Astrocyte (in vitro differentiated cells and primary cell): ENCODE measurements around the gene NXPH4.

Experiments used
- EZH2 ChIP-seq: IDR thresholded peaks from 2 replicates; pipeline ENCODE4 v1.6.1; 2012; ENCODE audit warnings: mild to moderate bottlenecking, low read length, inconsistent platforms; ENCODE audit not compliant: insufficient read depth
- TF ChIP-seq, protein P1 (sequence below): IDR thresholded peaks from 2 replicates; pipeline ENCODE4 v1.5.1; 2011; ENCODE audit warnings: low read depth, mild to moderate bottlenecking, inconsistent platforms, low read length, moderate library complexity; ENCODE audit not compliant: insufficient read depth

- TF ChIP-seq, protein P1, sequence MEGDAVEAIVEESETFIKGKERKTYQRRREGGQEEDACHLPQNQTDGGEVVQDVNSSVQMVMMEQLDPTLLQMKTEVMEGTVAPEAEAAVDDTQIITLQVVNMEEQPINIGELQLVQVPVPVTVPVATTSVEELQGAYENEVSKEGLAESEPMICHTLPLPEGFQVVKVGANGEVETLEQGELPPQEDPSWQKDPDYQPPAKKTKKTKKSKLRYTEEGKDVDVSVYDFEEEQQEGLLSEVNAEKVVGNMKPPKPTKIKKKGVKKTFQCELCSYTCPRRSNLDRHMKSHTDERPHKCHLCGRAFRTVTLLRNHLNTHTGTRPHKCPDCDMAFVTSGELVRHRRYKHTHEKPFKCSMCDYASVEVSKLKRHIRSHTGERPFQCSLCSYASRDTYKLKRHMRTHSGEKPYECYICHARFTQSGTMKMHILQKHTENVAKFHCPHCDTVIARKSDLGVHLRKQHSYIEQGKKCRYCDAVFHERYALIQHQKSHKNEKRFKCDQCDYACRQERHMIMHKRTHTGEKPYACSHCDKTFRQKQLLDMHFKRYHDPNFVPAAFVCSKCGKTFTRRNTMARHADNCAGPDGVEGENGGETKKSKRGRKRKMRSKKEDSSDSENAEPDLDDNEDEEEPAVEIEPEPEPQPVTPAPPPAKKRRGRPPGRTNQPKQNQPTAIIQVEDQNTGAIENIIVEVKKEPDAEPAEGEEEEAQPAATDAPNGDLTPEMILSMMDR = no peak
- no peak for TF ChIP-seq EZH2
These were observed 39.7 kb upstream of the NXPH4 start for GRCh38 chr12:57176846-57177245.
